ENCODE measurements around the gene RANBP9. TPM values are rescaled to one million over a fixed set of nuclear protein-coding genes. Genes with fewer than 3 reads are reported as not detected.

RANBP9 gene
- total and polyA plus RNA-seq, 2 of the 13 experiments (the other 11 are each of a cell fraction or from before 2014, with no cell fraction given): 26.6 to 30.6 TPM

DNA sequence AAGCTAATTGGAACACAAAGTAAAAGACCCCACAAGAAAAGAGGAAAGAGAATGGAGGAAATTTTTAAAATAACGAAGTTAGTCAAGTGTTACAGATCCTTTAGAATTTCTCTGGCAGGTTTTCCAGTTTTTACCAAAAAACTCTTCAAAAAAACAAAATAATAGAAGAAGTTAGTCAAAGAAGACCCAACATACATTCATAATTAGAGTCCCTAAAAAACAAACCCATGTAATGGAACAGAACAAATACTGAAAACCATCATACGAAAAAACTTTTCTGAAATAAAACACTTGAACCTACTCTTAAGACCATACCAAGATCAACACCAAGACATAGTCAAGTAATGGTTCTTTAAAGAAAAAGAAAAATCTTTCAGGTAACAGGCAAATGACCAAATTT lies 31.6 kb downstream of the RANBP9 start:
- Histone ChIP-seq H3K27ac (ENCODE audit: extremely low read length, insufficient read depth, low read length) (no peak overlapping the region), H3K4me1 (ENCODE audit: insufficient read depth, low read length) (peaks cover 21% of the 10 kb centered on the region), H4K20me1 (ENCODE audit: insufficient read depth, low read length) (peaks cover 4% of the 10 kb centered on the region), H2AFZ (ENCODE audit: low read length) (no peak overlapping the region), H3K4me3 (replicated peaks in 1 of 3; ENCODE audit: insufficient read depth in 1 of 3, low read depth in 2 of 3, low read length in 3 of 3) (no peak overlapping the region), H3K36me3 (replicated peaks in 1 of 2; ENCODE audit: control insufficient read depth in 1 of 2, insufficient read depth in 2 of 2, low read length in 2 of 2) (peaks cover 0 to 9% of the 10 kb centered on the region in 2 experiments; a peak in 1 of 5 replicates), H3K27me3 (ENCODE audit: control insufficient read depth in 1 of 2, insufficient read depth in 2 of 2, low read length in 2 of 2) (no peaks in the 10 kb centered on the region), H3K4me2 (ENCODE audit: low read depth, low read length) (no peak overlapping the region), H3K9me3 (ENCODE audit: low read length) (peaks cover 14% of the 10 kb centered on the region), H3K79me2 (ENCODE audit: insufficient read depth, low read length) (peaks cover 99% of the 10 kb centered on the region), H3K9ac (ENCODE audit: insufficient read depth, low read depth, low read length) (no peak overlapping the region)
- ChIA-PET CTCF (ENCODE audit: low intra/inter-chr PET ratio, low total read pairs) (no interaction called here), POLR2A (interaction anchor here (1.3 kb wide), 1 partner anchor 32 kb away, joined by 3 read pairs; no protein-coding TSS in a partner anchor)
- intact Hi-C loops (cut with micrococcal nuclease; ENCODE audit: unreplicated experiment) (loop anchor here (2.0 to 5.0 kb wide), 2 partner anchors 15 to 38 kb away; no protein-coding TSS in a partner anchor), in situ Hi-C loops (cut with HindIII; ENCODE audit: extremely low pct_ligation_motif_present, low pct_unique_long_range_greater_than_20kb) (no loop called here)
- 98% methylated on average over 2 of the region's 2 CpGs for WGBS (ENCODE audit: low lambda C conversion rate)
- ATAC-seq (no peak), FAIRE-seq (no peak), DNase-seq (ENCODE audit: low spot score) (no peak)
- BruUV-seq (replicated peaks): no TSS peak
- TF ChIP-seq ZNF768 (CRISPR knock-in tag; IDR thresholded peaks at IDR 0.05): no peak
- no peak for TF ChIP-seq REST (IDR thresholded peaks at IDR 0.05; ENCODE audit: borderline replicate concordance in 1 of 2, low read depth in 1 of 2, low read length in 2 of 2)
- TF ChIP-seq ZFY (CRISPR knock-in tag; IDR thresholded peaks at IDR 0.05): no peak
- no peak for TF ChIP-seq FOXO1 (CRISPR knock-in tag; IDR thresholded peaks at IDR 0.05)
- no peak for TF ChIP-seq PCBP2 (optimal IDR thresholded peaks at IDR 0.05; ENCODE audit: low read depth, low read length, poor library complexity, severe bottlenecking)
- TF ChIP-seq ZGPAT (CRISPR knock-in tag; IDR thresholded peaks at IDR 0.05): no peak
- TF ChIP-seq DNMT3B (CRISPR knock-in tag; conservative IDR thresholded peaks at IDR 0.05): no peak
- TF ChIP-seq GTF2F1 (IDR thresholded peaks at IDR 0.05; ENCODE audit: low read length): no peak
- TF ChIP-seq NCOA5 (CRISPR knock-in tag; IDR thresholded peaks at IDR 0.05): no peak
- no peak for TF ChIP-seq HOXA7 (CRISPR knock-in tag; IDR thresholded peaks at IDR 0.05)
- no peak for TF ChIP-seq BORCS8-MEF2B (CRISPR knock-in tag; IDR thresholded peaks at IDR 0.05)
- TF ChIP-seq ARHGAP35 (CRISPR knock-in tag; IDR thresholded peaks at IDR 0.05; ENCODE audit: borderline replicate concordance): no peak
- TF ChIP-seq, protein P1, sequence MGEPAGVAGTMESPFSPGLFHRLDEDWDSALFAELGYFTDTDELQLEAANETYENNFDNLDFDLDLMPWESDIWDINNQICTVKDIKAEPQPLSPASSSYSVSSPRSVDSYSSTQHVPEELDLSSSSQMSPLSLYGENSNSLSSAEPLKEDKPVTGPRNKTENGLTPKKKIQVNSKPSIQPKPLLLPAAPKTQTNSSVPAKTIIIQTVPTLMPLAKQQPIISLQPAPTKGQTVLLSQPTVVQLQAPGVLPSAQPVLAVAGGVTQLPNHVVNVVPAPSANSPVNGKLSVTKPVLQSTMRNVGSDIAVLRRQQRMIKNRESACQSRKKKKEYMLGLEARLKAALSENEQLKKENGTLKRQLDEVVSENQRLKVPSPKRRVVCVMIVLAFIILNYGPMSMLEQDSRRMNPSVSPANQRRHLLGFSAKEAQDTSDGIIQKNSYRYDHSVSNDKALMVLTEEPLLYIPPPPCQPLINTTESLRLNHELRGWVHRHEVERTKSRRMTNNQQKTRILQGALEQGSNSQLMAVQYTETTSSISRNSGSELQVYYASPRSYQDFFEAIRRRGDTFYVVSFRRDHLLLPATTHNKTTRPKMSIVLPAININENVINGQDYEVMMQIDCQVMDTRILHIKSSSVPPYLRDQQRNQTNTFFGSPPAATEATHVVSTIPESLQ (CRISPR knock-in tag; conservative IDR thresholded peaks at IDR 0.05): no peak
- no peak for TF ChIP-seq CHCHD3 (CRISPR knock-in tag; IDR thresholded peaks at IDR 0.05)
- no peak for TF ChIP-seq PBX2 (CRISPR knock-in tag; IDR thresholded peaks at IDR 0.05)
- TF ChIP-seq MIER2 (CRISPR knock-in tag; IDR thresholded peaks at IDR 0.05): no peak
